Stimulated activated CD4-positive, alpha-beta T cell treated with anti-CD3 and anti-CD28 coated beads, Interleukin-1b, Interleukin-23, amount 100 ng/mL, for 24 hours (primary cell): Measurements from ENCODE around the gene CLDN9.
"Not testable (repeated sequence)": the region's sequence is repeated elsewhere in the genome, so short reads cannot be mapped to it uniquely, and the experiment has no call there.

Source experiments
- DNase-seq, 4 experiments: peaks; one replicate each; pipeline ENCODE4 v3.0.0-alpha.2; 2020; ENCODE audit warnings: low read depth in 4 of 4, low spot score in 1 of 4

The CLDN9 gene

DNA sequence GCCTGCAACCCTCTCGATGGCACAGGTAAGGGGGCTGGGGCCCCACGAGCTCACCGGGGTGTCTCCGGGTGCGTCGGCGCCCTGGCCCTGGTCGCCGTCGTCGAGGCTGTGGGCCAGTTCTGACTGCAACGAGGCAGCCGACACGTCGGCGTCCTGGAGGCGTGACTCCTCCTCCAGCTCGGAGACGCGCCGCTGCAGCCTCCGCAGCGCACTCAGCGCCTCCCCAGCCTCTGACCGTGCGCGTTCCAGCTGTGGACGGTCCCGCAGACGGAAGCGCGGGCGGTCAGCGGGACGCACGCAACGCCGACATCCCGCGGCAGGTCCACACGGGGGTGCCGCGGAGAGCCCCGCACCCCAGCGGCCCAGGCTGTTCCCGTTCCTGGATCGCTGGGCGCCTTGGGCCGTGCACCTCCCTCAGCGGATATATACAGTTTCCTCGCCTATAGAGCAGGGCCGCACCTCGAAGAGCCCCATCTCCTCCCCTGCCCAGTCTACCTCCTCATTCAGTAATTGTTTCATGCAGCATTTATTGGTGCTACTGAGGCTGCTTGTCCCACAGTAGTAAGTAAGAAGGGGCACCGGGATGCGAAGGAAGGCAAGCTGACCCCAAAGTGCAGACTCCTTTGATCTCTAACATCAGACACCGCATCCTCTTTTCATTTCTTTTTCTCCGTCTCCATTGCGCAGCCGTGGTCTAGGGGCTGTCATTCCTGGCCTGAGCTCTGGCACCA lies 16.9 kb downstream of the CLDN9 start:
- peak in 2 of 4 experiments; percentile 34 to 46 for DNase-seq

DNA sequence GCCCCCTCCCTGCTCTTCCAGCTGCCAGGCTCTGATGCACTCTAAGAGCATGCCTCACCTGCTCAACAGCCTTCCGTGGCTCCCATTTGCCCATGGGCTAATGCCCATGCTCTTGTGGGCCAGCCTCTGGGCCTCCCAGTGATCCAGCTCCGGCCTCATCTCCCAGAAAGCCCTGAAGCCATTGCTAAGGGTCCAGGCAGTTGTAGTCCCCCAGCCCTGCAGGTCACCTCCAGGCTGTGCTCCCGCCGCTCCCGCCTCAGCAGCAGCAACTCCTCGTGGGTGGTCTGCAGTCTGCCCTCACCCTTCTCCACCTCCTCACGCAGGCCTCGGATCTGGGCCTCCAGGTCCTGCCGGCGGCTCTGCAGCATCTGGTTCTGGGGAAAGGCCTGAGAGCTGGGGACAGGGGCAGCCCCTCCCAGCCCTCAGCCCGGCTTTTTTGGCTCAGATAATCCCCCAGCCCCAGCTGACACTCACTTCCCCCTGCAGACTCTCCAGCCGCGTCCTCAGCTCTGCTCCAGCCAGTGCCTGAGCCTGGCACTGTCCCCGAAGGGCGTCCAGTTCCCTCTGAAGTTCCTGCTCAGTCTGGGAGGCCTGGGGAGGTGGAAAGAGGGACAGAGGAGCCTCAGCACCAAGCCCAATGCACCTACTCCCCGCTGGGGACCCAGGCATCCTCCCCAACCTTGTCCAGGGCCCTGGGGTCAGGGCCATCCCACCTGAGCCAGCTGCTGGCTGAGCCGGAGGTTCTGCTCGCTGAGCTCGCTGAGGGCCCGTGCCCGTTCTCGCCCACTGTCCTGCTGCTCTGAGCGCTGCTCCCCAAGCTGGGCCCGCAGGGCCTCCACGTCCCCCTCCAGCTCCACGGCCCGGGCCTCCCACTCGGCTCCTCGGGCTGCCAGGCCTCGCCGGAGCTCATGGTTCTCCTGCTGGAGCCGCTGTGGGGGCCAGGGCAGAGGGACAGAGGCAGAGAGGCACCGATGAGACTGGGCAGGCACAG lies 17.8 kb downstream of the CLDN9 start:
- DNase-seq, result no peak

DNA sequence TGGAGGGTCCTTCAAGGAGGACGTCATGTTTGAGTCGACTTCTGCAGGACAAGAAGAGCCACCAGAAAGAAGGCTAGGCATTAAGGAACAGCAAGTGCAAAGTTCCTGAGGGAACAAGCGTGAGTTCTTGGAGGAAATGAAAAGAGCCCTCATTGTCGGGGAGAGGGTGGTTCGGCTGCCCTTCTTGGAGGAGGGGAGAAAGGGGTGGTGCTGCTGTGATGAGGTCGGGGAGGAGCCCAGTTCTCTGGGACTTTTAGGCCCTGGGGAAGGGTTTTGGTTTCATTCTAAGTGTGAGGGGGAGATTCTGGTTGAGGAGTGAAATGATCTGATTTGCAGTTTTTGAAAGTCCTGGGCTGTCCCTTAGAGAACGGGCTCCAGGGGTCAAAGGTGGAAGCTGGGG lies 19.9 kb downstream of the CLDN9 start:
- no peak for DNase-seq

DNA sequence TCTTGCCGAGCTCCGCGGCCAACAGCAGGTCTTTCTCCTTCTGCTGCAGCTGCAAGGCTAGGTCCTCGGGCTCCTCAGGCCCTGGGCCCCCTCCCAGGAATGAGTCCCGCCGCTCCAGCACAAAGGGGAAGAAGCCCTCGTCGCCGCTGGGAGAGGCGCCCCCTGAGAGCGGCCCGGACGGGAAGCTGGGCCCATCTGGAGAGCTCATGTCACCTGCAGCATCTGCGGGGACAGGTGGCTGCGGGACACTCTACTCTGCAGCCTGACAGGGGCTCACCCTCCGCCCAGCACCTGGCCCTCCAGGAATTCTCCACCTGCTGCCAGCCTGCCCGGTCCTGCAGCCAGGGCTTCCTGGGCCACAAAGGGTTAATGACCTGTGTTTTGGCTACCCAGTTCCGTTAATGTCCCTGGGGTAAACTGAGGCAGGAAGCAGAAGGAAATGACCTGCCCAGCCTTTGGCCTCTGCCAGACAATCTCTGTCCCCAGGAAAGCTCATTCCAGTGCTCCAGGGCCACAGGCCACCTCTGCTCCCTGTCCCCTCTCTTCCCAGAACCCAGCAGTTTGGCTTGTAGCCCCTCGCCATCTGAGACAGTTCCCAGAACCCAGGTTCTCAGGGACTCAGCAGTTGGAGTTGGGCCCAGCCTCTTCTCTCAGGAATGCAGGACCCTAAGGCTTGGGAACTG lies 22.7 kb downstream of the CLDN9 start:
- DNase-seq, result no peak

DNA sequence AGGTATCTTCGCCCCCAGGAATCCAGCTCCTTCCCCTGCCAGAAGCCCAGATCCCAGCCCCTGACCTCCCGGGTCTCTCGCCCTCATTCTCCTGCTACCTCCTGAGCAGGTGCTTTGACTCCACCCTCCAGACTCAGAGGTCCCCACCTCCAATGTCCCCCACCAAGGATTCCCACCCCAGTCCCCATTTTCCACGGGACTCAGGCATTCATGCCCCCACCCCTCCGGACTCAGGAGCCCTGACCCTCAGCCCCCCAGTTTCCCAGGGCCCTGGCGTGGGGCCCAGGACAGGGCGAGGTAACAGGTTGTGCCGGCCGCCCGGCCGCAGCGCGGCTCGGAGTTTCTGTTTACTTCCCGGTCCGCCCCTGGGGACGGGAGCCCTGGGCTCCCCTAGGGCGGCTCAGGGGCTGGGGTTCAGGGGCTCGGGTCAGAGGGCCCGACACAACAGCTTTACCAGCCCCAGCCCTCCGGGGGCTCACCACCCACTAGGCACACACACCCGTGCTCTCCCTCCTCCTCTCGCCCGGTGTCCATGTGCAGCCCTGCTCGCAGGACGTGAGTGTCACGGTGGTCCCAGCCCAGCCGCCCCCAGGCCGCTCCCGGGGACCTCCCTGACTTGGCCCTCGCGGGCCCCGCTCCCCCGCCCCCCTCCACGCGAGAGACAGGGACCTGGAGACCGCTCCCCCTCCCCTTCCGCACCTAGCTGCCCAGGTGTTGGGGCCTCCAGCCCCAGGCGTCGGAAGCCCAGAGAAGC lies 23.4 kb downstream of the CLDN9 start:
- no peak for DNase-seq

DNA sequence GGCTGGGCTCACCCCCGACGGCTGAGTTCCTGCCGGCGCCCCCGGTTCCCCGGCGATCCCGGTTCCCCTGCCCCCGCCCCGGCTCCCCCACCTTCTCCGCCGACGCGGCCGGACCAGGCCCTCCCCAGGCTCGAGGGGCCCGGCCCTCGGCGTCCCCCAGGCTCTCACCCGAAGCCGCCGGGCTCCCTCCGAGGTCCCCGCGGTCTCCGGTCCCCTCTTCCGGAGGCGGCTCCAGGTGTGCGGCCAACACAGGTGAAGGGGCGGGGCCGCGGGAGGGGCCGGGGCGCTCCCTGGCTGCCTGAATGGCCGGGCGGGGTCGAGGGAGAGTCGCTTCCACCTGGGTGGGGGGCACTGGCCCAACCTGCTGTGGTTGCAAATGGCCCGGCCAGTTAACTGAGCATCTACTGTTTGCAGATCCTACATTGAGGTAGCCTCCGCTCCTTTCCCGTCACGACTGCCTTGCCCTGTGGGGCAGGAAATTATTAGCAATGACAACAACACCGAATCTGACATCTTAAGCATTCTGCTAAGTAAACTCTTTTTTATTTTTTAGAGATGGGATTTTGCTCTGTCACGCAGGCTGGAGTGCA lies 24.1 kb downstream of the CLDN9 start, which contains the start of gene BICDL2:
Gene BICDL2, minus strand, starts transcription at position 219 of the 590 bp plus-strand sequence. CDS start 1,448 bp downstream, outside the sequence.
- DNase-seq, result no peak

DNA sequence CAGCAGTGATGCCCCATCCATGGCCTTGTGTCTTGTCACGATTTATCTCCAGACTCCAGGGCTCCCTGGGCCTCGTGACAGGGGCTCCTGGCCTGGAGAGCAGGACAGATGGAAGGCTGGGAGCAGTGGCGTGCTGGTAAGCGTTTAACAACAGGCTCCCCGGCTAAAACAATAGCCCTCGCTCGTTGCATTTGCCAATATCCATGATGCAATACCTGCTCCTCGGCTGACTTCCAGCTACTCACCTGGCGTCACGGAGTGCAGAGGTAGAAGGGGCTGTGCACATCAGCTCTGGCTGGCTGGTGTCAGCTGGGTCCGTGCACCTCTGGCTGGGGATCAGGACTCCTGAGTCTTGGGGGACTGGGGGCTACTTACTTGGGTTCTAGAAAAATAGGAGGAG lies 25.5 kb downstream of the CLDN9 start:
- no peak for DNase-seq

DNA sequence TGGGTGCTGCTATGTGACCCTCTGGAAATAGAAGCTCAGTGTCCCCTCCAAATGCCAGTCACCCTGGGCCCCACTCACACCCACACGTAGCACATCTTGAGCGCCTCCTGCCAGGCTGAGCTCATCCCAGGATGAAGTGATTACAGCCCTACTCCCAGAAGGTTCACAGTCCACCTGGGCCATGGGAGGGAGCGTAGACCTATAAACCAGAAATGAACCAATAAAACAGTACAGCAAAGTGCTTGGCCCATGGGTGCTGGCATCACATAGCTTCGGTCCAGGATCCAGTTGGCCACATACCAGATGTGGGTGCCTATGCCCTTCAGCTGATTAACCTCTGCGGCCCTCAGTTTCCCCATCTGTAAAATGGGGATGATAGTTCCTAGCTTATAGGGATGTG lies 26.2 kb downstream of the CLDN9 start:
- DNase-seq, result no peak

DNA sequence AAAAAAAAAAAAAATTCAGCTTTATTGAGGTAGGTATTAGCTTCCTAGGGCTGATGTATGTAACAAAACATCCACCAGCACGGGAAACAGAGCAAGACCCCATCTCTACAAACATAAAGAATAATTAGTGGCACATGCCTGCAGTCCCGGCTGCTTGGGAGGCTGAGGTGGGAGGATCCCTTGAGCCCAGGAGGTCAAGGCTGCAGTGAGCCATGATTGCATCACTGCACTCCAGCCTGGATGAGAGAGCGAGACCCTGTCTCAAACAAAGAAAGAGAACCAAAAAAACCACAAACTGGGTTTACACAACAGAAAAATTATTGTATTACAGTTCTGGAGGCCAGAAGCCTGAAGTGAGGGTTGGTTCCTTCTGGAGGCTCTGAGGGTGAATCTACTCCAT lies 29.7 kb downstream of the CLDN9 start:
- no peak for DNase-seq

DNA sequence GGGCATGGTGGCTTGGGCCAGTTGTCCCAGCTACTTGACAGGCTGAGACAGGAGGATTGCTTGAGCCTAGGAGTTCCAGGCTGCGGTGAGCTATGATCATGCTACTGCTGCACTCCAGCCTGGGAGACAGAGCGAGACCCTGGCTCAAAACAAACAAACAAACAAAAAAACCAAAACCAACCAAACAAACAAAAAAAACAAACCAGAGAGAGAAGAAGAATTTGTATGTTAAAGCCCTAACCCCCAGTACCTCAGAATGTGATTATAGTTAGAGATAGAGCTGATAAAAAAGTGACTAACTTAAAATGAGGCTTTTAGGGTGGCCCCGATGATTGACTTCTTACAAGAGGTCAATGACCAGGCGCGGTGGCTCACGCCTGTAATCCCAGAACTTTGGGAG lies 32.0 kb downstream of the CLDN9 start:
- DNase-seq, result no peak

DNA sequence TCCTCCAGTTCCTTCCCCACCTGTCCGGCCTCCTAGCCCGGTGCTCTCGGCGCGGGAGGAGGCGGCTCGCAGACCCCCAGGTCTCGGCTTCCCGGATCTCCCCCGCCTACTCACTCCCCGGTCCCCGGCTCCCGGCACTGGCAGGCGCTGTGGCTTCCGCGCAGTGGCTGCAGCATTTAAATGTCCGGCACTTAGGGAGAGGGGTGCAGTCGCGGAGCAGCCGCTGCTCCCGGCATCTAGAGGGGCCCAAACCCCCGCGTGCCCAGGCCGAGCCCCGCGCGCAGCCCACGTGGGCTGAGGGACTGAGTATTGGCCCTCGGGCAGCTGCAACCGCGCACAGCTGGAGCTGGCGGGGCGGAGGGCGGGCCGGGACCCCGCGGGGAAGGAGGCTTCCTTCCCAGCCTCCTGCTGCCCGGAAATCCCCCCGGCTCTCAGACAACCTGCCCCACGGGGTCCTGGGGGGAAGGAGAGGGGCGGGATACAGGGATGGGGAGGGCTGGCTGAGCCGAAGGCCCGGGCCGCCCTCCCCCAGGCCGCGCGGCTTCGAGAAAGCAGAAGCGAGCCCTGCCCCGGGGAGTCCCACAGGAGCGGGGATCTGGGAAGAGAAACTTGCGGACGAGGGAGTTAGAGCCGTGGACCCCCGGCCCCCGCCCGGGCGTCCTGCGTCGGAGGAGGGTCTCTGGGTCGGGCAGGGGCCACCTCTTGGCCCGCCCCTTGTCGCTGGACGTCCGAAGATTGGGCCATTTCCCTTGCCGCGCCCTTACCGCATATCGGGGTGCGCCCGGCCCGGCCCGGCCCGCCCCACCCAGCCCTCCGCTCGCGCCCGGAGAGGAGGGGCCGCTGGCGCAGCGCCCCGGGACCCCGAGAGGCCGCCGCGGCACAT lies 33.3 kb downstream of the CLDN9 start, which contains the start of gene MMP25:
Gene MMP25, plus strand, starts transcription at position 804 of the 883 bp plus-strand sequence. CDS start 357 bp downstream, outside the sequence.
- no peak for DNase-seq

DNA sequence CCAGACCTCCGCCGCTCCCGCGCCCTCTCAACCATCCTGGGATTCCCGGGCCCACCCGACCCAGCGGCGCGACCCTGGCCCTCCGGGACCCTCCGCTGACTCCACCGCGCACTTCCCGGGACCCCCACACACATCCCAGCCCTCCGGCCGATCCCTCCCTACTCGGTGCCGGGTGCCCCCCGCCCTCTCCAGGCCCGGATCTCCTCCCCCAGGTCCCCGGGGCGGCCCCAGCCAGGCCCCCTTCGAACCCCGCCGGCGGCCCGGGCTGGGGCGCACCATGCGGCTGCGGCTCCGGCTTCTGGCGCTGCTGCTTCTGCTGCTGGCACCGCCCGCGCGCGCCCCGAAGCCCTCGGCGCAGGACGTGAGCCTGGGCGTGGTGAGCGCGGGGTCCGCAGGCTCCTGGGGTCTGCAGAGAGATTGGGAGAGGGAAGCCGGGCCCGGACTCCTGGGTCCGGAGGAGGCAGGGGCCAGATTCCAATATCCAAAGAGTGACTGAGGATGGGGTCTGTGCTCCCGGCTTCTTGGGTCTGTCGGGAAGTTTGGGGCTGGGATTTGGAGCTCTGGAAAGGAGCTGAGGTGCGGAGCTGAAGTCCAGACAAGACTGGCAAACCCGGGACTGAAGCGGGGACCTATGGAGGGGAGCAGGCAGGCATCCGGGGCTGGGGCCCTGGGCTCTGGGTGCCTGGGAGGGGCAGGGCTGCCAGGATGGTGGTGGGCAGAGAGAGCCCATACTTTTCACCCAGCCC lies 34.1 kb downstream of the CLDN9 start:
- no peak for DNase-seq

DNA sequence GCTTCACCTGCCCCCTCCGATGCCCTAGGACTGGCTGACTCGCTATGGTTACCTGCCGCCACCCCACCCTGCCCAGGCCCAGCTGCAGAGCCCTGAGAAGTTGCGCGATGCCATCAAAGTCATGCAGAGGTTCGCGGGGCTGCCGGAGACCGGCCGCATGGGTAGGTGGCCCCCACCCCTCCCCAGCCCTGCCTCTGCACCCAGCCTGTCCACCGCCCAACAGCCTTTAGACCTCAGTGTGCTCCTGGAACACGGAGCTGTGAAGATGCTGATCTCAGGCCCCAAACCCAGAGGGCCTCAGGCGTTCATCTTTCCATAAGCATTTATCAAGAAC lies 34.6 kb downstream of the CLDN9 start:
- no peak for DNase-seq

DNA sequence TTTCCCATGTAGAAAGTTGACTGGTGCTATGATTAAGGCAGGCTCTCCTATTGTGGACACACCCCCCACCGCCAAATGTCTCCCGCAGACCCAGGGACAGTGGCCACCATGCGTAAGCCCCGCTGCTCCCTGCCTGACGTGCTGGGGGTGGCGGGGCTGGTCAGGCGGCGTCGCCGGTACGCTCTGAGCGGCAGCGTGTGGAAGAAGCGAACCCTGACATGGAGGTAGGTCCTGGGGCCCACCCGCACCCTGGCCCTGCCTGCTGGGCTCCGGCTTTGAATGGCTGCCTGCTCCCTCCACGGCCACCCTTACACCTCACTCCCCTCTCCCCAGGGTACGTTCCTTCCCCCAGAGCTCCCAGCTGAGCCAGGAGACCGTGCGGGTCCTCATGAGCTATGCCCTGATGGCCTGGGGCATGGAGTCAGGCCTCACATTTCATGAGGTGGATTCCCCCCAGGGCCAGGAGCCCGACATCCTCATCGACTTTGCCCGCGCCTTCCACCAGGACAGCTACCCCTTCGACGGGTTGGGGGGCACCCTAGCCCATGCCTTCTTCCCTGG lies 37.3 kb downstream of the CLDN9 start:
- no peak for DNase-seq

DNA sequence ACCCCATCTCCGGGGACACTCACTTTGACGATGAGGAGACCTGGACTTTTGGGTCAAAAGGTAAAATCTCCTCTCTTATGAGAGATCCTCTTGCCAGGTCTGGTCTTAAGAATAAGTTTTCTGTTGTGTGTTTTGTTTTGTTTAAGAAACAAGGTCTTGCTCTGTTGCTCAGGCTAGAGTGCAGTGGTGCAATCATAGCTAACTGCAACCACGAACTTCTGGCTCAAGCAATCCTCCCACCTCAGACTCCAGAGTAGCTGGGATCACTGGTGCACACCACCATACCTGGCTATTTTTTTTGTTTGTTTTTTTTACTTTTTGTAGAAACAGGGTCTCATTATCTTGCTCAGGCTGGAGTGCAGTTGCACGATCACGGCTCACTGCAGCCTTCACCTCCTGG lies 37.8 kb downstream of the CLDN9 start:
- DNase-seq, result no peak

DNA sequence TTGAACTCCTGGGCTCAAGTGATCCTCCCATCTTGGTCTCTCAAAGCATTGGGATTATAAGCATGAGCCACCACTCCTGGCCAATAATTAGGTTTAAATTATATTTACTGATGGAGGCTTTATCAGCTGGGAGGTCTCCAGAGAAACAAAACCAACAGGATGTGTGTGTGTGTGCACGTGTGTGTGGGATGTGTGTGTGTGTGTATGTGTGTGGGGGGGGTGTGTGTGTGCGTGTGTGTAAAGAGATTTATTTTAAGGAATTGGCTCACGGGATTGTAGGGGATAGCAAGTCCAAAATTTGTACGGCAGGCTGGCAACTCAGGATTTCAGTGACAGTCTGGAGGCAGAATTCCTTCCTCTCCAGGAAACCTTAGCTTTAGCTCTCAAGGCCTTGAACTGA lies 38.3 kb downstream of the CLDN9 start:
- DNase-seq, result no peak

DNA sequence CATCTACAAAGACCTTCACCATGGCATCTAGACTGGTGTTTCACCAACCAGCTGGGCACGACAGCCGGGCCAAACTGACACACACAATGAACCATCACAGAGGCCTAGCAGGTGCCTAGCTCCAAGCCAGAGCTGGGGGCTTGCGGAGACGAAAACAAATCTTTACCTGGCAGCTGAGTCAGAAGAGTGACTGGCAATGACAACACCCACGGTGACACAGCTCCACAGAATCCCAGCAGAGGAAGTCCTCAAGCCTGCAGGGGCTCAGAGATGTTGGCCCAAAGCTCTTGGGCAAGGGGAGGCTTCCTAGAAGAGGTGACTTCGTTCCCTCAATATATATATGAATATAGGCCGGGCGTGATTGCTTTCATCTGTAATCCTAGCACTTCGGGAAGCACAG lies 38.8 kb downstream of the CLDN9 start:
- no peak for DNase-seq

DNA sequence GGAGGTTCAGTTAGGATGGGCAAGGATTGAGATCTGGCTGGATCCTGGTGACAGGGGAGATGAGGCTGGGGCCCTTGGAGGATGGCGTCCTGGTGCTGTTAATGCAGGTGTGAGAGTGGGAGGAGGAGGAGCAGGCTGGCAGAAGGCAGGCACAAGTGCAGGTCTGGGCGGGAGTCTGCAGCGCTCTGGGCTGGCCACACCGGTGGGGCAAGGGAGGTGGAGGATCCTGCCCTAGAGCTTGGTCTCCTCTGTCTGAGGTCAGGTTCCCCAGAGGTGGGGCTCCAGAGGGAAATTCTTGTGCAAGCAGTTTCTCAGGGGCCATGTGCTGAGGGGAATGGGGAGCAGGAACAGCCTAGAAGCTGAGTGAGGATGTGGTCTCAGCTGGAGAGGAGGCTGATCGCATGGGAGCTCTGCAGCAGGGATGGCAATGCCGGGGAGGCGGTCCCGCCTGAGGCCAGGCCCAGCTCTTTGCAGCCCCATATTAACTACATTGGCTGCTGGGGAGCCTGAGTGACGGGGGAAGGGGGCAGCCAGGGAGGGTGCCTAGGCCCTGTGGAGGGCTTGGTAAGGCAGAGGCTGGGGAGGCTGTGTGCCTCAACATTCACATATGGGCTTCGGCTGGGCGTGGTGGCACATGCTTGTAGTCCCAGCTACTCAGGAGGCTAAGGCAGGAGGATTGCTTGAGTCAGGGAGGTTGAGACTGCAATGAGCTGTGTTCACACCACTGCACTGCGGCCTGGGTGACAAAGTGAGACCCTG lies 40.0 kb downstream of the CLDN9 start:
- DNase-seq, result not testable (repeated sequence)
